ENCODE measurements around the gene MAFB. TPM values are rescaled to one million over a fixed set of nuclear protein-coding genes. Genes with fewer than 3 reads are reported as not detected.

Gene MAFB
- total RNA-seq, 4 donors from 2014 or later, result 58.3 to 93.6 (median 88.7) TPM

DNA sequence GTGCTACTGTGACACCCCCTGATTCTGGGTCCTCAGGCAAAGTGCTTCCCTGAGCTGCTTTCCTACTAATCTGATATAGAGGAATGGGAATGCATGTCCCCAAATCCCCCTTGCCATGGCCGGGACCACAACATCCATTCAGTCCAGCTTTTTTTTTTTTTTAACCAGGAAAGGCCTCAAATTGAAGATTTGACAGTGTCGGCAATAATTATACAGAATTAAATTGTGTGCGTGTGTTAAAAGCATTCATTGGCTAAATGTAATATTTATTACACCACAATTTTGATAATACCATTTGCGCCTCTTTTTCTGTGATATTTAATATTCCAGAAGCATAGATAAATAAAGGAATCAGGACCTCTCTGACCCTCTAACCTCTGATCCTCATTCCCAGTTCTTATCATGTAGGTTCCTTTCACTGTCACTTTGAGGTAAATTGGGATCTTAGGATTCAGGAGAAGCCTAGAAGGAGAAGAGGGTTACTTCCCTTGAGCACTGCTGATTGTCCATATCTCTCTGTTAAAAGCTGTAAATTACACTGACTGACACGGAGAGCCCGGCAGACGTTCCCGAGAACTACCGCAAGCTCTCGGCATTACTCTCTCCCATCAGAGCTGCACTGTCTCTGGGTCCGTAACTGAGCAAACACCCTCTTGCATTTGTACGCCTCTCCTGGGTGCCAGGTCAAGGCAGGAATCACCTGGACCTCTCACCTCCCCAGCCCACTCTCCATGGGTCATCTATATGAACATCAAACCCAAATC is 29.4 kb upstream of the MAFB start:
- H3K27me3 ChIP-seq, result no peaks in the 10 kb centered on the region
- H3K4me1 ChIP-seq, result no peaks in the 10 kb centered on the region
- no peak for TF ChIP-seq EP300 (IDR thresholded peaks at IDR 0.05)
- no peak for TF ChIP-seq POLR2A (IDR thresholded peaks at IDR 0.05)
- TF ChIP-seq, protein P1, sequence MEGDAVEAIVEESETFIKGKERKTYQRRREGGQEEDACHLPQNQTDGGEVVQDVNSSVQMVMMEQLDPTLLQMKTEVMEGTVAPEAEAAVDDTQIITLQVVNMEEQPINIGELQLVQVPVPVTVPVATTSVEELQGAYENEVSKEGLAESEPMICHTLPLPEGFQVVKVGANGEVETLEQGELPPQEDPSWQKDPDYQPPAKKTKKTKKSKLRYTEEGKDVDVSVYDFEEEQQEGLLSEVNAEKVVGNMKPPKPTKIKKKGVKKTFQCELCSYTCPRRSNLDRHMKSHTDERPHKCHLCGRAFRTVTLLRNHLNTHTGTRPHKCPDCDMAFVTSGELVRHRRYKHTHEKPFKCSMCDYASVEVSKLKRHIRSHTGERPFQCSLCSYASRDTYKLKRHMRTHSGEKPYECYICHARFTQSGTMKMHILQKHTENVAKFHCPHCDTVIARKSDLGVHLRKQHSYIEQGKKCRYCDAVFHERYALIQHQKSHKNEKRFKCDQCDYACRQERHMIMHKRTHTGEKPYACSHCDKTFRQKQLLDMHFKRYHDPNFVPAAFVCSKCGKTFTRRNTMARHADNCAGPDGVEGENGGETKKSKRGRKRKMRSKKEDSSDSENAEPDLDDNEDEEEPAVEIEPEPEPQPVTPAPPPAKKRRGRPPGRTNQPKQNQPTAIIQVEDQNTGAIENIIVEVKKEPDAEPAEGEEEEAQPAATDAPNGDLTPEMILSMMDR (IDR thresholded peaks at IDR 0.05), result no peak
- H3K36me3 ChIP-seq, result no peaks in the 10 kb centered on the region
- H3K27ac ChIP-seq, result no peak overlapping the region
- 81 to 87% methylated on average over 12 of the region's 12 CpGs for WGBS, 2 donors
- no peaks in the 10 kb centered on the region for H3K9me3 ChIP-seq
- DNase-seq (ENCODE audit: low spot score in 2 of 2), result no peak
- no peak overlapping the region for H3K4me3 ChIP-seq

DNA sequence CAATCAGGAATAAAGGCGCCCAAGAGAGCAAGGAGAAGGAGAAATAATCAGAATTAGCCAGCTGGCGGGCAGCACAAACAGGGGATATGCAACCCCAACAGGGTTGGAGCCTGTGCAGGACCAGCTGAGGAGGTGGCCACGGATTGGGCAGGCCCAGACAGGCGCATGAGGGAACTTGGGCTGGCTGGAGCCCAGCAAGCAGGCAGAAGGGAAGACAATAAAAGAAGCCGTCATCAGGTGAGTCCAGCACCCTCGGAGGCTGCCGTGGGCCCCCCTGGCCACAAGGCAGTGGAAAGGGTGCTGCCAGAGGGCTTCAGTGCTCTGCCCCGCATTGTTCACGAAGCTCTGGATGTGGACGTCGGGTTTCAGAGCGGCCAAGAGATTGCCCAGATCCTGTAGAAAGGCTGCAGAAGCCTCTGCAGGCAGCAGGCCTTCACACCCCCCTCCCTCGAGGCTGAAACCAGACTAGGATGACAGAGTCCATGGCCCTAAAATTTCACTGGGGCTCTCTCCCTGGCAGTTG is 28.4 kb upstream of the MAFB start:
- TF ChIP-seq, protein P1 (IDR thresholded peaks at IDR 0.05), result no peak
- TF ChIP-seq EP300 (IDR thresholded peaks at IDR 0.05), result no peak
- TF ChIP-seq POLR2A (IDR thresholded peaks at IDR 0.05), result no peak
- DNase-seq (ENCODE audit: low spot score in 2 of 2), result no peak
- H3K27ac ChIP-seq, result no peak overlapping the region
- H3K9me3 ChIP-seq, result no peaks in the 10 kb centered on the region
- peaks cover 0 to 5% of the 10 kb centered on the region in 2 donors for H3K27me3 ChIP-seq
- WGBS, 2 donors, result 78 to 87% methylated on average over 13 of the region's 13 CpGs
- no peaks in the 10 kb centered on the region for H3K4me1 ChIP-seq
- no peaks in the 10 kb centered on the region for H3K36me3 ChIP-seq
- H3K4me3 ChIP-seq, result no peak overlapping the region

DNA sequence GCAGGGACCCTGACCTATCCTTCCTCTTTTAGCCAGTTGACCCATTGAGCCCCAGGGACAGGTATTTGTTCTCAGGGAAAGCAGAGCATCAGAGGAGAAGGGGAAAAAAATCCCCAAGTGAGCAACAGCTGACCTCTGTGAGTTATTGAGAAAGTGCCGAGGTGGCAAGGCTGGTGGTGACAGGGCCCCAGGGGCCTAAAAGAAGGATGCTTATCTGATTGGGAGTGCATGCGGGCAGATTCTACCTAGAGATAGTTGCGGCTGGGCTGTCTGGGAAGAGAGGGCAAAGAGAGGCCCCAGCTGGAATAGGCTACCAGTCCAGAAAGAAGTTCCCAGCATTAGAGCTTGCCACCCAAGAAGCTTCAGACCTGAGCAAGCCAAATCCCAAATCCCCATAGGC is 26.5 kb upstream of the MAFB start:
- DNase-seq (ENCODE audit: low spot score in 2 of 2), result no peak
- H3K27me3 ChIP-seq, result peaks cover 0 to 22% of the 10 kb centered on the region in 2 donors
- 91 to 95% methylated on average over 3 of the region's 3 CpGs for WGBS, 2 donors
- no peak overlapping the region for H3K27ac ChIP-seq
- H3K4me3 ChIP-seq, result no peak overlapping the region
- no peaks in the 10 kb centered on the region for H3K4me1 ChIP-seq
- no peaks in the 10 kb centered on the region for H3K9me3 ChIP-seq
- no peaks in the 10 kb centered on the region for H3K36me3 ChIP-seq
- TF ChIP-seq EP300 (IDR thresholded peaks at IDR 0.05), result no peak
- TF ChIP-seq, protein P1 (IDR thresholded peaks at IDR 0.05), result no peak
- no peak for TF ChIP-seq POLR2A (IDR thresholded peaks at IDR 0.05)

DNA sequence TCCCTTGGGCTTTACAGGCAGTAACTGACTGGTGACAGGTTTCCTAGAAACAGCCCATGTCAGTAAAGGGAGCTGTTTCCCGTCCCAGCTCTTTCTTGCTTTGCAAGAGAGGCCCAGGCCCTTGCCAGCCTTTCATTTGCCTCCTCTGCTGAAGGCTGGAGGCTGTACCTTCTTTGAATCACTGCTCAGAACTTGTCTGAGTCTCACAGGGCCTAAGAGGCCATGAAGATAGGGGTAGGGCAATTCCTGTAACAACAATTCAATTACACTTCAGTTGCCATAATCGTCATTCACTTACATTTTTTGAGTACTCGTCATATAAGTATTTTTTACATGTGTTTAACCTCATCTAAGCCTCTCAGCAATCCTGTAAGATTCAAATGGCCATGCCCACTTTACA is 25.9 kb upstream of the MAFB start:
- no peaks in the 10 kb centered on the region for H3K9me3 ChIP-seq
- no peaks in the 10 kb centered on the region for H3K4me1 ChIP-seq
- H3K4me3 ChIP-seq, result no peak overlapping the region
- H3K27me3 ChIP-seq, result peaks cover 0 to 23% of the 10 kb centered on the region in 2 donors
- TF ChIP-seq EP300 (IDR thresholded peaks at IDR 0.05) (no peak), POLR2A (IDR thresholded peaks at IDR 0.05) (no peak)
- TF ChIP-seq, protein P1 (IDR thresholded peaks at IDR 0.05), result no peak
- no peak overlapping the region for H3K27ac ChIP-seq
- H3K36me3 ChIP-seq, result no peaks in the 10 kb centered on the region
- no peak for DNase-seq (ENCODE audit: low spot score in 2 of 2)
- 80 to 83% methylated on average over 3 of the region's 3 CpGs for WGBS, 2 donors

DNA sequence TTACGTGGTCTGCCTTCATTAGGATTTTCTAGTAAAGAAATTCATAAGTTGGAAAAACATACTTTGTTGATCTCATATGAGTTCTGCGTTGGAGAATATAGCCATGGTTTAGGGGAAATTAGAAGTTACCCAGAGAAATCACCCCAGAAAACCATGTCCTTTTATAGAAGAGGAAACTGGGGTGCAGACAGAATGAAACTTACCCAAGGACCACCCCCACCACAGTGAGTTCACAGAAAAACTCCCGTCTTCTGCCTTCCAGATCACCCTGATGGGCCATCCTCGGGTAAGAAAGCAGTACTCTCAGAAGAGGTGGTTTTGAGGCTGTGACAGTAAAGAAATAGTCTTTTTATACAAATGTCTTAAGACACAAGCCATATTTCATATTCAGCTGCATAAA is 25.1 kb upstream of the MAFB start:
- H3K4me1 ChIP-seq, result no peaks in the 10 kb centered on the region
- H3K27ac ChIP-seq, result no peak overlapping the region
- TF ChIP-seq EP300 (IDR thresholded peaks at IDR 0.05) (no peak), POLR2A (IDR thresholded peaks at IDR 0.05) (no peak)
- TF ChIP-seq, protein P1 (IDR thresholded peaks at IDR 0.05), result no peak
- DNase-seq (ENCODE audit: low spot score in 2 of 2), result no peak
- no peaks in the 10 kb centered on the region for H3K9me3 ChIP-seq
- H3K4me3 ChIP-seq, result no peak overlapping the region
- 84 to 91% methylated on average over 4 of the region's 4 CpGs for WGBS, 2 donors
- peaks cover 0 to 23% of the 10 kb centered on the region in 2 donors for H3K27me3 ChIP-seq
- no peaks in the 10 kb centered on the region for H3K36me3 ChIP-seq
